Spleen (tissue), 7 donors: ENCODE data around the gene PKD1.

Experiments used
- CTCF ChIP-seq, 11 experiments: fragments of 200-600 bp in 7 of 11; fragments of 450-650 bp in 4 of 11; sonication (generic) in 4 of 11; IDR thresholded peaks in 8 of 11; conservative IDR thresholded peaks in 3 of 11; 1 replicate in 7 of 11; 2 replicates in 4 of 11; pipeline versions ENCODE4 v1.4.0 to v1.8.0; 2016 to 2021; ENCODE audit warnings: antibody characterized with exemption in 11 of 11, inconsistent platforms in 4 of 11, mild to moderate bottlenecking in 1 of 11
- POLR2A ChIP-seq, 3 donors: fragments of 450-650 bp; IDR thresholded peaks; one replicate each; pipeline ENCODE4 v1.5.1; 2017; ENCODE audit warnings: antibody characterized with exemption in 3 of 3, mild to moderate bottlenecking in 1 of 3
- POLR2AphosphoS5 ChIP-seq, 3 donors: sonication (generic); formaldehyde crosslinking; IDR thresholded peaks; one replicate each; pipeline ENCODE4 v1.5.1; 2017; ENCODE audit warnings: antibody characterized with exemption in 3 of 3
- donor health status: DM: no; HTN: no; CAD: no; lungs with moderate emphysema.
- donor health status: DM: no; HTN: no; CAD: no.
- donor health status: DM: no; HTN: no; CAD: no.

GRCh38 chr16:2046893-2047329 is 88.8 kb downstream of the PKD1 start:
- TF ChIP-seq CTCF (IDR thresholded peaks at IDR 0.05 in 8 of 11, conservative IDR thresholded peaks at IDR 0.05 in 3 of 11) (peak in 1 of 11 experiments; percentile 35), POLR2AphosphoS5 (IDR thresholded peaks at IDR 0.05) (peak in 2 of 3 donors; percentile 58 to 80), POLR2A (IDR thresholded peaks at IDR 0.05) (no peak)
